ENCODE results near the gene GRIK3.

The GRIK3 gene

GRCh38 chr1:36975642-36976041 is 58.7 kb downstream of the GRIK3 start:
- DNase-seq = no peak

GRCh38 chr1:36973056-36973455 is 61.3 kb downstream of the GRIK3 start:
- DNase-seq = no peak

GRCh38 chr1:36971852-36972618 is 62.3 kb downstream of the GRIK3 start:
- no peak for DNase-seq

GRCh38 chr1:36968730-36969129 is 65.6 kb downstream of the GRIK3 start:
- DNase-seq = no peak

DNA sequence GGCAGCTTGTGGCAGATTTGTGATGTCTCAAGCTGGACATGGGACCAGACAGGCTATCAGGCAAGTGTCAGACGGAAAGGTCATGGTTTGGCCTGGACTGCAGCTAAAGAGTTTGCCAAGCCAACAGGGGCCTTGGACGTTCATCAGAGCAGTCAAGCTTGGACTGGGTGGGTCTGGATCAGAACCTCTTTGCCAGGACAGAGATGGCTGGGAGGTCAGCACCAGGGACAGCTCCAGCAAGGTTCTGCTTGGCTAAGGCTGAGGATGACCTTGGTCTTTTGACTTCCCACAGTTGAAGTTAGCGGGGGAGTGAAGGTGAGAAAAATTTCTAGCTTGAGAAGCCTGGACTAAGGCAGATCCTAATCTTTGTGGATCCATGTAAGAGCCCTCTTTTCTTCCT is 68.1 kb downstream of the GRIK3 start:
- DNase-seq = peak; percentile 5

- DNase-seq = no peak
These were observed 68.8 kb downstream of the GRIK3 start for GRCh38 chr1:36965275-36966159.

GRCh38 chr1:36964830-36965229 is 69.5 kb downstream of the GRIK3 start:
- no peak for DNase-seq

DNA sequence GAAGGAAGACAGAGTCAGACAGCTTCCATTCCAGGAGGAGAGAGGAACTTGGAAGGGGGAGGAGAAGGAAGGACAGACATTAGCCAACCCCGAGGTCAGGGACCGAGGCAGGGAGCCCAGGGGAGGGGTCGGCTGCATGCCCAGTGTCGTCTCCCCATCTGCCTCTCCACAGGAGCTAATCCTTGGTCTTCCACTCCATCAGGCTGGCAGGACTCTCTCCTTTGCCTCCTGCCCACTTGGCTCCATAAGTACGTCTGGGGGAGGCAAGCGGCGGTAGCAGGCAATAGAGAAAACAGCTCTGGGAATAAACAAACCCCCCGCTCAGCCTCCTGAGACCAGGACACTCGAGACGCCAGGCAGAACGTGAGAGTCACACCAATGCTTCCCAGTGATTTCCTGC is 71.3 kb downstream of the GRIK3 start:
- no peak for DNase-seq

- DNase-seq = no peak
These were observed 73.2 kb downstream of the GRIK3 start for GRCh38 chr1:36961062-36961615.

GRCh38 chr1:36956570-36956969 is 77.7 kb downstream of the GRIK3 start:
- DNase-seq = no peak

DNA sequence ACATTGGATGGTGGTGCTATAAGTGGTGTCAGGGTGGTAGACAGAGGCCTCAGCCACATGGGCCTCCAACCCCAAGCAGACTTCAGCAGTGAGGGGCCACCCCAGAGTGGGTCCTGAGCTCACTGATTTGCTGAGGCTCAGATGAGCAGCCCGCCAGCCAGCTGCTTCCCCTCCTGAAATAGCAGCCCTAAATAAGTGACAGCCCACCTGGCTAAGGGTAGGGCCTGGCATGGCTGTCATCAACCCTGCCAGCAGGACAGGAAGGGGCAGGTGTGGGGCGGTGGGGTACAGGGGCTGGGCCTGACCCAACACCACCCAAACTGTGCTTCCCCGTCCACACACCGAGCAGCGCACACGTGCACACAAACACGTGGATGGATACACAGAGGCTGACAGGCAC is 79.3 kb downstream of the GRIK3 start:
- no peak for DNase-seq

DNA sequence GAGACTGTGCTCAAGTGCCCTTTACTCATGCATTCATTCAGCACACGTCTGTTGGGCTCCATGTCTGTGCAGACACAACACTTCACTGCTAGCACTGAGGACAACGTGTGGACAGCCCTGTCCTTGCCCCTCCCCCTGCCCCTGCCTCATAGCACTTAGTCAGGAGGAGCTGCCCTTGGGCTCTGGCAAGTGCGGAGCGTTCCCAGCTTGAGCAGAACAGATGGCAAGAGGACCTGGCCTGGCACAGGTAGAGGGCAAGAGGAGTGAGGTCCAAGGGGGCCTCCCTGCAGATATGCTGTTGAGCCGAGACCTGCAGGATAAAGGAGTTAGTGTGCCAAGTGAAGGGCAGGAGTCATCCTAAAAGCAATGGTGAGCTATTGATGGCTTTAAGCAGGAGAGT is 81.3 kb downstream of the GRIK3 start:
- no peak for DNase-seq

DNA sequence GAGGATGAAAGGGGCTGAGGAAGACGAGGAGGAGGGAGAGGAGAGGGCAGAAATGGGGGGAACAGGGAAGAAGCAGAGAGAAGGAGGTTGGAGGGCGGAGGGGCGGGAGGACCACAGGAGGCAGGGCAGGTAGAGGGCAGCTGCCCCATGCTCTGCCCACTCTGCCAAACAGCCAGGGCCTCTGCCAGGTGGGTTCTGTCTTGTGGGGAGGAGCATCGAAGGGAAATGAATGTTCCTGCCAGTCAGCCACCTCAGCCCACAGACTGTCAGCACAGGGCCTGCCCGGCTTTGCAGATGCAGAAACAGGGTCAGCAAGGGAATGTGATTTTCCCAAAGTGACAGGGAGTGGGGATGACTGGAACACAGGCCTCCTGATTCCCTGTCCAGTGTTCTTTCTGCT is 82.6 kb downstream of the GRIK3 start:
- DNase-seq = no peak

- DNase-seq = no peak
These were observed 83.0 kb downstream of the GRIK3 start for GRCh38 chr1:36951292-36951750.

GRCh38 chr1:36950604-36951291 is 83.6 kb downstream of the GRIK3 start:
- no peak for DNase-seq

- no peak for DNase-seq
These were observed 85.7 kb downstream of the GRIK3 start for GRCh38 chr1:36948606-36949005.

- no peak for DNase-seq
These were observed 86.2 kb downstream of the GRIK3 start for GRCh38 chr1:36948147-36948546.

GRCh38 chr1:36947384-36947783 is 86.9 kb downstream of the GRIK3 start:
- no peak for DNase-seq

DNA sequence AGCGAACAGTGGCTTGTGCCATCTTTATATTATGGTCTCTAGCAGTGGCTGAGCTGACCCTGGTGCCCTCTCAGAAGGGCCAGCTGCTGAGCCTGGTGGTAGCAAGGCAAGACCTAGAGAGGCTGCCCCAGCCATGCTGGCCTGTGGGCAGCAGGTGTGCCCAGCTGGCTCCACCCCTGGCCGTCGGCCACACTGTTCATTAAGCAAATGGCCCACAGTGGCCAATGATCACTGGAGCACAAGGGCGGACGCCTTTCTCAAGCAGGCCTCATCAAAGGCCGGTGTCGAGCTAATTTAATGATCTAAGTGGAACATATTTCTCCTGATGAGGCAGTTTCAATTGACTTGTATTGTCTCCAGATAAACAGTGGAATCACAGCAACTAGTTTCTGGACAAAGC is 89.4 kb downstream of the GRIK3 start:
- DNase-seq = no peak

DNA sequence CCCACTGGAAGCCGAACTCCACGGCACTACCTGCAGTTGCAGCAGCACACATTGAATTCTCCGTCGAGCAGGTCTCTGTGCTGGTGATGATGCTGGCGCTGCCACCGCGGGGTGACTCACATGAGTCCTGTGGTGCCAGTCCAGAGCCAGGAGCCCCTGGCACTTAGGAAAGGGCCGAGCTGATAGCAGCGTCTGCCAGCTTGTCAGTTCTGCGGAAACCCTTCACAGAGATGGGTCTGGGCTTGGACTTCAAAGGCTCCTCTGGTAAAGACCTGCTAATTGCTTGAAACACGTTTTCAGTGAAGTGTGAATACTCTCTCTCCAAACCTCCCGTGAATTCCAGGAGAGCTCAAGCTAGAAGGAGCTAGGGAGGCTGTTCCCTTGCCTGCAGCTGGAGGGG is 92.2 kb downstream of the GRIK3 start:
- DNase-seq = no peak

- no peak for DNase-seq
These were observed 92.9 kb downstream of the GRIK3 start for GRCh38 chr1:36941316-36941978.

DNA sequence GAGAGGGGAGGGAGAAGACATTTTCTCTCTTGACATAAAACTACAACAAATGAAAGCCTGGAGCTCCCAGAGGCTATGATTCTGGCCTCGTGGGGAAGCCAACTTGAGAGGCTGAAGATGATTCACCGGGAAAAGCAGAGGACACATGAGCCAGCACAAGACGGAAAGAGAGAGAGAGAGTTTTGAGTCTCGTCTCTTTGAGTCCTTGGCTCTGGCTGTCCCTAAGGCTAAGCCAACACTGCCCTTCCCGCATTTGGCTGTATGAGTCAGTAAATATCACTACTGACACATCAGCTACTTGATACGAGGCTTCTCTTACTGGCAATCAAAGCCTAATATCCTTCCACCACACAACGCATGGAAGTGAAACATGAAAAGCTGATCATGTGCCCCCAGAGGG is 95.5 kb downstream of the GRIK3 start:
- DNase-seq = no peak

DNA sequence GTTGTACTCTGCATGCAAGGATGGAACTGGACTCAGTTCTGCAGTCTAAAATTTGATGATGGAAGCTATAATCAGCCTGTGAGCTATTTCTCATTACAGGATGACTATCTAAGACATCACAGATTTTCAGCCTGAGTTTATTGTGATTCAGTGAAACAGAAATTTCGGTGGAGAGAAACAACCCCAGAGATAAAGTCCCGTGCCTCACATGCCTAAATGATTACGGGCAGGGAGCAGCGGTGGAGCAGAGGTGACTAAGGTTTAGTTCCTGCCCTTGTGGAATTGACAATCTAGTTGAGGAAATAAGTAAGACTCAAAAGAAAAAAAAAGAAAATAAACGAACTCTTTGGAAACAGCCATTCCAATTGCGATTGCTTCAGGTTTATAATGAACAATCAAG is 96.9 kb downstream of the GRIK3 start:
- no peak for DNase-seq

Data from activated CD4-positive, alpha-beta T cell treated with anti-CD3 and anti-CD28 coated beads, Interleukin-2, amount 50 U/mL, for 1 hour (primary cell).